CD14-positive monocyte (primary cell): ENCODE results near the gene JAK2. TPM values are rescaled to one million over a fixed set of nuclear protein-coding genes. Genes with fewer than 3 reads are reported as not detected.

ENCODE experiments used
- DNase-seq, 3 donors: peaks; one replicate each; pipeline ENCODE4 v3.0.0-alpha.2; 2011 to 2022
- H2AFZ ChIP-seq: 2 replicates; pipeline ENCODE4 v1.6.0; 2012; ENCODE audit warnings: mild to moderate bottlenecking, low read depth, low read length, inconsistent platforms; ENCODE audit not compliant: insufficient read depth, poor library complexity, severe bottlenecking
- H3K27ac ChIP-seq, 2 donors: 1 replicate in 1 of 2; 2 replicates in 1 of 2; pipeline ENCODE4 v1.5.1; 2012 to 2013; ENCODE audit warnings: low read length in 2 of 2, control low read depth in 1 of 2, inconsistent platforms in 1 of 2, low read depth in 1 of 2, mild to moderate bottlenecking in 1 of 2
- H3K27me3 ChIP-seq, 2 donors: one replicate each; pipeline versions ENCODE4 v1.6.0 to v1.6.1; 2011 to 2013; ENCODE audit warnings: low read length in 2 of 2; ENCODE audit not compliant: control insufficient read depth in 2 of 2, insufficient read depth in 2 of 2
- H3K36me3 ChIP-seq, 2 donors: replicated peaks in 1 of 2; 1 replicate in 1 of 2; 2 replicates in 1 of 2; pipeline versions ENCODE4 v1.5.1 to v1.6.1; 2012 to 2013; ENCODE audit warnings: low read length in 2 of 2, control low read depth in 1 of 2, inconsistent platforms in 1 of 2, mild to moderate bottlenecking in 1 of 2; ENCODE audit not compliant: insufficient read depth in 2 of 2, control insufficient read depth in 1 of 2
- H3K4me1 ChIP-seq, 2 donors: 1 replicate in 1 of 2; 2 replicates in 1 of 2; pipeline versions ENCODE4 v1.5.1 to v1.6.1; 2012 to 2013; ENCODE audit warnings: low read length in 2 of 2, control low read depth in 1 of 2, inconsistent platforms in 1 of 2, mild to moderate bottlenecking in 1 of 2, moderate library complexity in 1 of 2; ENCODE audit not compliant: insufficient read depth in 2 of 2, control insufficient read depth in 1 of 2
- H3K4me2 ChIP-seq: replicated peaks from 2 replicates; pipeline ENCODE3; 2012; ENCODE audit warnings: low read length, moderate library complexity, mild to moderate bottlenecking; ENCODE audit not compliant: poor library complexity, severe bottlenecking; ENCODE audit errors: extremely low read depth
- H3K4me3 ChIP-seq, 3 experiments: fragments of 200-600 bp in 1 of 3; sonication (generic) in 1 of 3; replicated peaks in 1 of 3; 1 replicate in 2 of 3; 2 replicates in 1 of 3; pipeline ENCODE4 v1.5.1; 2011 to 2013; ENCODE audit warnings: low read length in 3 of 3, mild to moderate bottlenecking in 3 of 3, control low read depth in 2 of 3, low read depth in 2 of 3, inconsistent platforms in 1 of 3, moderate library complexity in 1 of 3
- H3K79me2 ChIP-seq: 2 replicates; pipeline ENCODE4 v1.6.0; 2012; ENCODE audit warnings: mild to moderate bottlenecking, control low read depth, inconsistent platforms, low read length, moderate library complexity; ENCODE audit not compliant: insufficient read depth
- H3K9ac ChIP-seq: 2 replicates; pipeline ENCODE4 v1.6.0; 2017; ENCODE audit warnings: low read length, mild to moderate bottlenecking; ENCODE audit not compliant: insufficient read depth, poor library complexity, severe bottlenecking
- H3K9me3 ChIP-seq, 2 donors: replicated peaks in 1 of 2; 1 replicate in 1 of 2; 2 replicates in 1 of 2; pipeline versions ENCODE4 v1.5.1 to v1.6.1; 2012 to 2013; ENCODE audit warnings: low read length in 2 of 2, control low read depth in 1 of 2; ENCODE audit not compliant: control insufficient read depth in 1 of 2, insufficient read depth in 1 of 2
- H4K20me1 ChIP-seq: 2 replicates; pipeline ENCODE4 v1.6.0; 2012; ENCODE audit warnings: mild to moderate bottlenecking, low read length, control low read depth, moderate library complexity; ENCODE audit not compliant: insufficient read depth
- H3K27ac Mint-ChIP-seq, 7 donors: one replicate each; pipeline ENCODE4 v1.8.0; 2020; ENCODE audit warnings: mild to moderate bottlenecking in 7 of 7, mixed read lengths in 7 of 7, moderate library complexity in 6 of 7, inconsistent platforms in 2 of 7
- H3K27me3 Mint-ChIP-seq, 3 donors: one replicate each; pipeline ENCODE4 v1.8.0; 2021 to 2022; ENCODE audit warnings: low read depth in 3 of 3, mild to moderate bottlenecking in 3 of 3, mixed read lengths in 3 of 3, moderate library complexity in 3 of 3, inconsistent platforms in 1 of 3
- H3K36me3 Mint-ChIP-seq, 2 donors: one replicate each; pipeline ENCODE4 v1.8.0; 2020; ENCODE audit warnings: mixed read lengths in 2 of 2, inconsistent platforms in 1 of 2, mild to moderate bottlenecking in 1 of 2
- H3K4me1 Mint-ChIP-seq: one replicate; pipeline ENCODE4 v1.8.0; 2020; ENCODE audit warnings: mild to moderate bottlenecking, mixed read lengths
- H3K4me3 Mint-ChIP-seq, 2 donors: one replicate each; pipeline ENCODE4 v1.8.0; 2020; ENCODE audit warnings: mild to moderate bottlenecking in 2 of 2, mixed read lengths in 2 of 2, moderate library complexity in 1 of 2
- H3K9me3 Mint-ChIP-seq, 7 donors: one replicate each; pipeline ENCODE4 v1.8.0; 2020 to 2022; ENCODE audit warnings: mixed read lengths in 7 of 7, mild to moderate bottlenecking in 6 of 7, moderate library complexity in 6 of 7, inconsistent platforms in 2 of 7
- WGBS: methylation state at CpG from one replicate; pipeline ENCODE4 v1.1.5; 2013; ENCODE audit warnings: missing lambda C conversion rate; ENCODE audit not compliant: insufficient coverage; 5-methylcytosine and 5-hydroxymethylcytosine counted together
- intact Hi-C, 2 donors: fragments of 100-400 bp; cut with micrococcal nuclease; formaldehyde crosslinking; loops; one replicate each; pipeline versions ENCODE4 v1.15.0 to v1.15.1; 2023
- polyA plus RNA-seq, 3 donors: library from polyadenylated mRNA; depleted of rRNA in 1 of 3; unstranded in 2 of 3; stranded (reverse) in 1 of 3; fragments of 300-500 nt in 2 of 3; fragments of >200 nt in 1 of 3; fragmentation: Illumina TruSeq in 2 of 3; gene quantifications; 1 replicate in 2 of 3; 2 replicates in 1 of 3; pipeline ENCODE4 v1.2.3, GENCODE V29; 2012 to 2021
- TF ChIP-seq, protein P1 (sequence below): fragments of 200-600 bp; IDR thresholded peaks from one replicate; pipeline ENCODE4 v1.8.0; 2022; ENCODE audit warnings: antibody characterized with exemption, mild to moderate bottlenecking

The JAK2 gene
- polyA plus RNA-seq, 3 donors = 23.5 to 34.7 (median 33.0) TPM

DNA sequence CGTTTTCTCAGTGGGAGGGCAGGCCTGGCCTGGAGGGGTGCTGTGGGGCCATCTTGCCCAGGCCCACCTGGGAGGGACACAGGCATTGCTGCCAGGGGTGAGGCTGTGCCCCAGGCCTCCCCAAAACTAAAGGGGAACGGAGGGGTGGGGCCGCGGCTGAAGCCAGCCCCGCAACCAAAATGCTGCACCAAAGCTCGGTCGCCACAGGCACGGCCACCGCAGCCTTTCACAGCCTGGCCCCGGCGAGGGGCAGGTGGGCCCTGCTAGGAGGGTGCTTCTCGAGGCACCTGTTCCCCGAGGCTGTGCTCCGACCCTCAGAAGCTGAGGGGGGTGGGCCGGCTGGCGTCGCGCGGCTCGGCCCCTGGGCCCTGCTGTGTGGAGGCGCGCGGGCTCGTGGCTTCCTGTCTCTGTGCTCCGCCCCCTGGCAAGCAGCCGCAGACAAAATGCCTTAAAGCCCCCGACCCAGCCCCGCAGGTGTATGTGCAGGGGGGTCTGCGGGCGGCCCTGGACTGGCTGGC, 57.6 kb downstream of the JAK2 start:
- no peaks in the 10 kb centered on the region for H3K4me1 ChIP-seq
- no peak overlapping the region for H3K4me2 ChIP-seq
- Mint-ChIP-seq H3K9me3 (peaks cover 0 to 19% (median 8%) of the 10 kb centered on the region in 7 donors), H3K27ac (no peak overlapping the region), H3K36me3 (peaks cover 53 to 65% of the 10 kb centered on the region in 2 donors), H3K4me3 (no peak overlapping the region), H3K4me1 (no peaks in the 10 kb centered on the region), H3K27me3 (no peaks in the 10 kb centered on the region)
- peaks cover 85% of the 10 kb centered on the region for H4K20me1 ChIP-seq
- no peak overlapping the region for H3K9ac ChIP-seq
- H3K79me2 ChIP-seq = peaks cover 69% of the 10 kb centered on the region
- H3K27me3 ChIP-seq = no peaks in the 10 kb centered on the region
- intact Hi-C loops = no loop called here
- TF ChIP-seq, protein P1, sequence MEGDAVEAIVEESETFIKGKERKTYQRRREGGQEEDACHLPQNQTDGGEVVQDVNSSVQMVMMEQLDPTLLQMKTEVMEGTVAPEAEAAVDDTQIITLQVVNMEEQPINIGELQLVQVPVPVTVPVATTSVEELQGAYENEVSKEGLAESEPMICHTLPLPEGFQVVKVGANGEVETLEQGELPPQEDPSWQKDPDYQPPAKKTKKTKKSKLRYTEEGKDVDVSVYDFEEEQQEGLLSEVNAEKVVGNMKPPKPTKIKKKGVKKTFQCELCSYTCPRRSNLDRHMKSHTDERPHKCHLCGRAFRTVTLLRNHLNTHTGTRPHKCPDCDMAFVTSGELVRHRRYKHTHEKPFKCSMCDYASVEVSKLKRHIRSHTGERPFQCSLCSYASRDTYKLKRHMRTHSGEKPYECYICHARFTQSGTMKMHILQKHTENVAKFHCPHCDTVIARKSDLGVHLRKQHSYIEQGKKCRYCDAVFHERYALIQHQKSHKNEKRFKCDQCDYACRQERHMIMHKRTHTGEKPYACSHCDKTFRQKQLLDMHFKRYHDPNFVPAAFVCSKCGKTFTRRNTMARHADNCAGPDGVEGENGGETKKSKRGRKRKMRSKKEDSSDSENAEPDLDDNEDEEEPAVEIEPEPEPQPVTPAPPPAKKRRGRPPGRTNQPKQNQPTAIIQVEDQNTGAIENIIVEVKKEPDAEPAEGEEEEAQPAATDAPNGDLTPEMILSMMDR = no peak
- peaks cover 63 to 90% of the 10 kb centered on the region in 2 donors for H3K36me3 ChIP-seq
- WGBS = 98% methylated on average over 24 of the region's 30 CpGs
- H3K4me3 ChIP-seq = no peak overlapping the region
- no peak overlapping the region for H2AFZ ChIP-seq
- H3K27ac ChIP-seq = no peak overlapping the region
- no peak for DNase-seq
- peaks cover 15 to 21% of the 10 kb centered on the region in 2 donors for H3K9me3 ChIP-seq

- no peaks in the 10 kb centered on the region for H3K27me3 Mint-ChIP-seq
- peaks cover 0 to 19% (median 8%) of the 10 kb centered on the region in 7 donors for H3K9me3 Mint-ChIP-seq
- peaks cover 56 to 71% of the 10 kb centered on the region in 2 donors for H3K36me3 Mint-ChIP-seq
- Histone ChIP-seq H3K4me2 (no peak overlapping the region), H4K20me1 (peaks cover 91% of the 10 kb centered on the region), H3K9ac (no peak overlapping the region), H3K79me2 (peaks cover 72% of the 10 kb centered on the region), H2AFZ (no peak overlapping the region), H3K27me3 (no peaks in the 10 kb centered on the region), H3K4me3 (no peak overlapping the region), H3K9me3 (peaks cover 15 to 21% of the 10 kb centered on the region in 2 donors), H3K27ac (no peak overlapping the region), H3K4me1 (no peaks in the 10 kb centered on the region), H3K36me3 (peaks cover 66 to 97% of the 10 kb centered on the region in 2 donors)
- no CpG with 5 or more reads among the region's 3 CpGs for WGBS
- DNase-seq = no peak
- no peak overlapping the region for H3K27ac Mint-ChIP-seq
- intact Hi-C loops = no loop called here
- no peak overlapping the region for H3K4me3 Mint-ChIP-seq
- H3K4me1 Mint-ChIP-seq = no peaks in the 10 kb centered on the region
- TF ChIP-seq, protein P1 = no peak
Observed at GRCh38 chr9:5043381-5043780, 58.3 kb downstream of the JAK2 start.
